ENCODE measurements around the gene SLC49A4.

Gene SLC49A4

DNA sequence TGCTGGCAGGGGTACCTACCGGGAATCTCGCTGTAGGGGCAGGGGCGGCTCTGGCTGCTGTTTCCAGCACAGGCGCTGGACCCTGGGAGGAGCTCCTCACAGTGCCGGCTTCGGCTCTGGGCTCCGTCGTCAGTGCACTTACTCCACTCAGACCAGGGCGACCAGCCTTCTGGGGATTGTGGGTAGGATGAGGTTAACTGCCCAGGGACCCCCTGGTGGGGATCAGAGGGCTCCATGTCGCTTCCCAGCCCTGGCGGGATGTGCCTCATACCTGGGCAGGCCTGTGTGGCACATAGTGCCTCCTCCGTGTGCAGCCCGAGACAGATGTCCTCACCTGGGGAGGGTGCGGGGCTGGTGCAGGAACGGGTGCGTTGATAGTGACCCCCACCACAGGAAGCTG, 117.0 kb downstream of the SLC49A4 start:
- no peak for DNase-seq

DNA sequence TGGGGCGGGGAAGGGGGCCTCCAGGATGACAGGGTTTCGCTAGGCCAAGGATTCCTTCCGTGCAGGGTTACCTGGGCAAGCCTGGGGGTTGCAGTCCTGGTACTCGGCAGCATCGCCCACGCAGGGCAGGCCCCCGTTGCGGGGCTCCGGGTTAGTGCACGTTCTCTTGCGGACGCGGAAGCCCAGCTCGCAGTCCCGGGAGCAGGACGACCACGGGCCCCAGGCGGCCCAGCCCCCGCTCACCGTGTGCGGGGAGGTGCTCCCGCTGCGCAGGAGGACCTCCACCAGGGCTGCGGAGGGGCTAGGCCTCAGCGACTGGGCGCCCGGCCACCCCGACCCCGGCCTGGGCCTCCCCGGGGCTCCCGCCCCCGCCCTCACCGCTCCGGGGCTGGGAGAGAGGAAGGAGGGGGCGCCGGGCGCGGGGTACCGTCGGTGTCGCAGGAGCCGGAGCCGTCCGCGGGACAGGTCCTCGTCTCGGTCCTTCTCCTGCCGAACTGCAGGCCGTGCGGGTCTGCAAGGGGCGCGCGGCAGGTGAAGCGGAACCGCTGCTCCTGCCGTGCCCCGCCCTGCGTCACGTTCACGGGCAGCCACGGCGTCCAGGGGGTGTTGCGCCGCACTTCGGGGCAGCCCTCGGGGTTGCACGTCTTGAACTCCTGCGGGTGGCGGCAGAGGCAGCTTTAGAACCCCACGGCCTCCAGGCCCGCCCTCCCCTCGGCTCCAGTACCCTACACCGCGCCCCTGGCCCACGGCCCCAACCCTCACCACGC, 118.1 kb downstream of the SLC49A4 start:
- DNase-seq, result no peak

DNA sequence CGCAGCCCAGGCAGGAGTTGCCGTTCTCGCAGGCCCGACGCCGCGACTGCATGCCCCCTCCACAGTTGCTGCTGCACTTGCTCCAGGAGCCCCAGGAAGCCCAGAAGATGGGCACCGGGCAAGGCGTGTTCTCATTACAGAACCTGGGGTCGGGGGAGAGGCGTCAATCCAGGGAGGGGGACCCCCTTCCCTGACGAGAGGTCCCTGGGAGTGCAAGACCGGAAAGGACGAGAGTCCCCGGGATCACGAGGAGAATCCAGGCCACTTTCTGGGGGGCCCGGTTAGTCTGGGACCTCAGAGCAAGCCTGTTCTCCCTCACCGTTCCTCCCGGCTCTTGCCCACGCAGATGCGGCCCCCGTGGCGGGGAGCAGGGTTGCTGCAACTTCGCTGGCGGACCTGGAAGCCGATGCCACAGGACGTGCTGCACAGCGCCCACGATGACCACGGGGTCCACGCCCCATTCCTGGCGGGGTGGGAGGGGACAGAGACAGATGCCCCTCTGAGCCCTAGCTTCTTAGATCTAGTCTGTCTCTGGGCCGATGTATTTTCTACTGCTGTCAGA, 118.8 kb downstream of the SLC49A4 start:
- no peak for DNase-seq

DNA sequence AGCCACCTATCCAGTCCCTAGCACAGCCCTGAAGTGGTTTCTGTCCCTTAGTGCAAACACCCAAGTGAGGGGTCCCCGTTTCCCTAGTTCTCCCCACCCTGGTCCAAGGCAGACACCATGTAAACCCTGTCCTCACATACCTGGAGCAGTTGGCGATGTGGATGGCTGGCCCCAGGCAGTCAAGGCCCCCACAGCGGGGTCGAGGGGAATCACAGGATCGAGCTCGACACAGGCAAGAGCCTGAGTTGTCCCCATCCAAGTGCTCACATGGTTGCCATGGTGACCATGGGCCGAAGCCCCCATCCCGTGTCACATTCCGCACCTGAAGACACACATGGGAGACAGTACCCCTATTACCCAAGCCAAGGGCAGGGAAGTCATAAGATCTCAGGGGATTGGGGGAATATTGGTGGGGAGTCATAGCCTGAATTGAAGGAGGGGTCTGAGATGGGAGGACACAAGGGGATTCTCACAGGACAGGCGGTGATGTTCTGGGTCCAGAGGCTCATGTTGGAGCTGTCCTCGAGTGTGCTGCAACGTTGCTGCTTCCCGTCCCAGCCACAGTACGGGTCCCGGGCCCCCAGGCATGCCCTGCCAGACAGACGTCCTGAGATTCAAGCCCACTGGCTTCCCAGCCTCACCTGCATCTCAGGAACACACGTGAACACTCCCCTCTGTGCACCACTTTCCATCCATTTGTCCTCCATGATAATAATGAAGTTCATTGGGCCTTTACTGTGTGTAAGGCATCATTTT, 120.6 kb downstream of the SLC49A4 start:
- DNase-seq, result no peak

DNA sequence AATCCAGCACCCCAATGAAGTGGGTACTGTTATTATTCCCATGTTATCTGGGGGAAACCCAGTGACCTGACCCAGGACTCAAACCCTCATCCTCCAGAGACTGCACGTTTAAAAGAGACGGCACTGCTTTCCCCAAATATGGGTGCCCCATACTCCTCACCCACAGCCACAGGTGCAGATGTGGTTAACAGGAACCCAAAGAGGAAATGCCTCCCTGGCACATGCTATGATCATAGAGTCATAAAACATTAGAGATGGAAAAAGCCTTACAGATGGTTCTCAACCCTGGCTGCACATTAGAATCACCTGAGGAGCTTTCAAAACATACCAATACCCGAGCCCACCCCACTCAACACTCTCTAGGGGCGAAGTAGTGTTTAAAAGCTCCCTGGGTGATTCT, 121.2 kb downstream of the SLC49A4 start:
- no peak for DNase-seq

DNA sequence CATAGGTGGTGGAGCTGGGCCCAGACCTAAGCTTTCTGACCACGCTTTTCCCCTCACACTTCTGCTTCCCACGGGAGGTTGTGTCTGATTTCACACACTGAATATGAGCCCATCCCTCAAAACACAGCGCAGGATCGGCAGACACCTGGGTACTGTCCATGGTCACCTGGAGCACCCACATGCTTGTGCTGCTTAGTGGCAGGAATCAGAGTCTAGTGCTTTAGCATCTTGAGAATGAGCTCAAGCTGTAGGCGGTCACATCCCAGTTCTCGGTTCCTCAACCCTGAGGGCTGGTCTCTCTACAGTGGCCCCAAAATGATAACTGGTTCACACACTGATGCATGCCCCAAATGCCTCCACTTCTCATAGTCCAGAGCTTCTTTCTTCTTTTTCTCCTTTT, 121.7 kb downstream of the SLC49A4 start:
- DNase-seq, result no peak

DNA sequence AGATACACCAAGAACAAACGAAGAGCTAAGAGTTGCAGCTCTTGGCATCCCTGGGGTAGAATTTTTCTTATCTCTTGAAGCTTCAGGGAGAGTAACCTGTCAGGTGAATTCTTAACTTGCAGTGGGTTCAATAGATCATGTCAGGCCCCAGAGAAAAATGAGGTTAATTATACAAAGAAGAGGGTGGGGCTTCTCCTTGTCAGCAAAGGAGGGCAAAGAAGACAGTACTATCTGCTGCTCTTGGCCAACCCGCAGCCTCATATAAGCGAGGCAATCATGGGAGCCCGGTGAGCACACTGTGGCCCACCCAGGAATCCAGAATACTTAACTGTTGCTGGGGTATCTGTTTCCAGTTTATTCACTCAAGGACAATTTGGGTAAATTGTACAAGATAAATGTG, 122.5 kb downstream of the SLC49A4 start:
- no peak for DNase-seq

DNA sequence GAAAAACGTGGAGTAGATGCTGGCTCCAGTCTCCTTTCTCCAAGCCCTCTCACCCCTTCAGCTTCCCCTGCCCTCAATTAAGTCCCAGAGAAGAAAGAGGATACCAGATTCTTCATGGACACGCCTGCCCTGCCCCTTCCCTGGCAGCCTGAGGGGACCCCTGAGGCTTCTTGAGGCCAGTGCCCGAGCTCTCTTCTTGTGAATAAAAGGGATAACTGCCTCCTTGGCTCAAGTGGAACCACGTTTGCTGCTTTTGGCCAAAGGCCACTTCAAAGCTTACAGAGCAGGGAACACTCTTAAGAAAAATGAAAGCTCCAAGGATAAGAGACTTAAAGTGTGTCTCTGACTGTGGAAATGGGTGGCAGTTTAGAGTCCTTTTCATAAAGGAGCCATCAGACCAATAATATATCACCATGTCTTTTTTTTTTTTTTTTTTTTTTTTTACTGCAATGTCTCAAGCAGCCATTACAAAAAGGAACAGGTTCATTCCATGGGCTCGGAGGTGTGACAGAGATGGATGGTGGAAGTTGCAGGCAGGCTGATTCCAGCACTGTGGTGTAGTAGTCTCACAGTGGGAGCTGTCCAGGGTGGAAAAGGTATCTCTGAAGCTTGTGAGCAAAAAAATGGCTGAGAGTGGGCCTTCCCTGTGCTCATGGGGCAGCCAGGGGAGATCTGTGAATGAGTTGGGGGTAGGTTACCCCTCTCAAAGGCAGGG, 123.9 kb downstream of the SLC49A4 start:
- DNase-seq, result no peak

DNA sequence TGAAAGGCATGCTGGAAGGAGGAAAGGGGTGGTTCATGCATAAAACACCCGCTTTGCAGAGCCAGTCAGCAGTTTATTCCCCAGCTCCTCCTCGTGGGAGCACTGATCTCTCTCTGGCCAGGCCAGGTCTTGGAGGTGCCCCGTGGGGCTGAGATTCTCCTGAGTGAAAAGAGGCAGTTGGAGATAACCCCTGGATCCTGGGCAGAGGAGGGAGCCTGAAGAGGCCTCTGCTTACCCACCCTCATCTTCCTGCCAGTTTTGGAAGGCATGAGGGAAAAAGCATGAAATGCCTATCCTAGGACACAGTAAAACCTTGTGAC, 124.4 kb downstream of the SLC49A4 start:
- no peak for DNase-seq

DNA sequence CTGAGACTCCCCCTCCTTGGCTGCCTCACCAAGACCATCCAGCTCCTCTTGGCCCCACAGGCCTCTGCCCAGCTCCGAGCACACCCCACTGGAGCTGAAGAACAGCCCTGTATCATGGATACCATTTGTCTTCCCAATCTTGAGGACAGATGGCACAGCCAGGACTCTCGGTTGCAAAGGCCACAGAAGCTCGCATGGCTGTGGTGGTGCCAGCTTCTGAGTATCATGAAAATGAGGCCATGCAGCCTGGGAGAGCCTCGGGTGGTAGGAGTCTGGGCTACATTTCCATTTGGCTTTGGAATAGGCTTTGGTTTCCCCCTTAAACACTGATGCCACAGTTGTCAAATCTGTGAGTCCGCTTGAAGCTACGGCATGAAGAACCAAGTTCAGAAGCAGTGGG, 126.1 kb downstream of the SLC49A4 start:
- DNase-seq, result no peak

DNA sequence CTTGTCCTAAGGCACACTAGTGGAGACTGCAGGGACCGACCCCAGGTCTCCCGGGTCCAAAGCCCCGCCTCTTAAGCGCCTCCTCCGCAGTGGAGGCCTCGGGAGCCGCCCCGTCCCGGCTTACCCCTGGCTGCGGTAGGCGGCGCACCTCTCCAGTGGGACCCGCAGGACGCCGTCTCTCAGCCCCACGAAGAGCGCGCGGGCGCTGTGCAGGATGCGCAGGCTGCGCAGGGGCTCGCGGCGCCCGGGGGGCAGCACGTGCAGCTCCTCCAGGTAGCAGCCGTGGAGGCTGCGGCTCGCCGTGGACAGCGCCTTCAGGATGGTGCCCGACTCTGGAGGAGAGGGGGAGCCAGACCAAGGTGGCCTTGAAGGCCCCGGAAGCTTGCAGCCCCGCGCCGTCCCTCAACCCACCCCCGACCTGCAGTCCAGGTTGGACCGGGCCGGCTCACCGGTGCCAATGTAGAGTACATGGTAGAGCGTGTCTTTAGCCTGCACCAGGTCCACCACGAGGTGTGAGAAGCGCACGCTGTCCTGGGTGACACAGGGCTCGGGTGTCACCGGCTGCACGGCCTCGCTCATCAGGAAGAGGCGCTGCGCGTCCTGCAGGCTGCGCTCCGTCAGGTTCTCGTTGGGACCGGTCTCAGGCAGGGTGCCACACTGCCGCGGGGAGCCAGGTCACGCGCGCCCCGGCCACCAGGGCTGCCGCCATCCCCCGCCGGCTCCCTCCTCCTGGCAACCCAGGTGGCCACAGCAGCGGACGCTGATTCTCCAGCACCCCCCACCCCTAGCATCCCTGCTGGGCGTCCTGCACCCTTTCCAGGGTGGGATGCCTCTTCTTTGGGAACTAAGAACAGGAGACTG, 127.2 kb downstream of the SLC49A4 start:
- no peak for DNase-seq

DNA sequence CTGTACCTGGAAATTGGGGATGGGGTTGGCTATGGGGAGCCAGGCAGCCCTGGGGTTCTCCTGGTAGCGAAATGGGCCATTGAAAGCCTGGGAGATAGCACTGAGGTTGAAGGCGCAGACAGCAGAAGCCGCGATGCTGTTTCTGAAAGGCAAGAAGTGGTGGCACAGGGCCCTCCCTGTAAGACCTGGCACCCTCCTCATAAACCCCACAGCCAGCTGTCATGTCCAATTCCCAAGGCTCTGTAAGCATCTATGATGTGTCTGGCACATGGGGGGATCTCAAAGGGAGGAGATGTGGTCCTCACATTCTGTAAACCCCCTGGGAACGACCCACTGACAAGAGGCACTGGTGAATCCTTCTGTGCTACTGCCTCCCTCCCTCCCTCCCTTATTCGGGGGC, 128.7 kb downstream of the SLC49A4 start:
- DNase-seq, result peak; percentile 33 to 60

DNA sequence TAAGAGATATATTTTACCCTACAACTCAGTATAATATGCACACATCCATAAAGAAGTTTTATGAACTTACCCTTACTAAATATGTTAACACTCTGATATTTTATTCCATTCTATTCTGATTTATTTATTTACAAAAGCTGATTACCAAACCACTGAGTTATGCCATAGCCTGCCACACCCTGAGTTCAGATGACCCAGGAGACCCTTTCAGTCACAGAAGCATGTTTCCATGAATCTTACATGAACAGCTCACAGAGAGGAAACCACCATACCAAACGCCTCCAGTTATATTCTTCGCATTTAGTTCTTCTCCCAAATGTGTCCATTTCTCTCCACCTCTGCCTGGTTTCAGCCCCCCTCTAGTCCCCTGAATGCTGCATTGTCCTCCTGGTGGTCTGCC, 129.2 kb downstream of the SLC49A4 start:
- DNase-seq, result no peak

DNA sequence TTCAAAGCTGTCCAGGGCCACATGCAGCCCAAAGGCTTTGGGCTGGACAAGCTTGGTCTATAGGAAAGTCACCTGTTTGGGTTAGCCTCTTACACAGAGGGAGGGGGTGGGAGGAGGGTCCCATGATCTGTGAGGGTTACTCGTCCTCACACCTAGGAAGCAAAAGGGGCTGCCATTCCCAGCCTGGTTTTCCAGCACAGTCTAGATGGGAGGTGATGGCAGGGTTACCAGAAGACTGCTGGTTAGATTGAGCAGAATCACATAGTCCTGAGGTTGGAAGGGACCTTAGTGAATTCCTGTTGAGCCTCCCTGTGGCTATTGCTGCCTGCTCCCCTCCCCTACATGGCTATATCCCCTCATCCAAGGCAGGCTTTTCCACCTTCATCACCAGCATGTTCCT, 130.9 kb downstream of the SLC49A4 start:
- no peak for DNase-seq

DNA sequence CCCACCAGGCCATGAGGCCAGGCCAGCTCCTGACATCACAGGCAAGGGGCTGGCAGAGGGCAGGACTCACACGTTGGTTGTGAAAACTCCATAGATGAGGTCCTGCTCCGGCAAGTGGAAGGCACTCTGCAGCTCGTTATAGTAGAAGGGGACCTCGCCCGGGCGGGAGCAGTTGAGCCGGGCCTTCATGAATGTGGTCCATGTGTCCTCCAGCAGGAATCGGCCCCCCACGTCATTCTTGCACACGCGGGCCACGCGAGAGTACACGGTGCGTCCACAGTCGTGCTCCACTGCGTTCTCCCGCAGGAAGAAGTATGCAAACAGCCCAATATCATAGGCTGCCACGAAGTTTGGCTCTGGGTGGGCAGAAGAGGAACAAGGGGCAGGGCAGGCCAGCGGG, 131.5 kb downstream of the SLC49A4 start:
- no peak for DNase-seq

DNA sequence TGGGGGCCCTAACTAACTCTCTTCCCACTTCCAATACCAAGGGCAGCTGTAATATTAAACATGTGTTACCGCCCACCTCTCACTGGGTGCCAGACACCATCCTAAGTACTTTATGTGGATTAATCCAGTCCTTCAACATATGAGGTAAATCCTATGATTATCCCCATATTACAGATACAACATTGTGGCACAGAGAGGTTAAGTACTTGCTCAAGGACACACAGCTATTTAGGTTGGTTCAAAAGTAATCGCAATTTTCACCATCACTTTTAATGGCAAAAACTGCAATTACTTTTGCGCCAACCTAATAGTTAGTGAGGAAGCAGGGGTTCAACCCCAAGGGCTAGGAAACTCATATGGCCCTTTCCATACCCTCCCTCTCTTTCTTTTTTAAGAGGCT, 131.9 kb downstream of the SLC49A4 start:
- peak in 1 of 2 experiments; percentile 13 for DNase-seq

DNA sequence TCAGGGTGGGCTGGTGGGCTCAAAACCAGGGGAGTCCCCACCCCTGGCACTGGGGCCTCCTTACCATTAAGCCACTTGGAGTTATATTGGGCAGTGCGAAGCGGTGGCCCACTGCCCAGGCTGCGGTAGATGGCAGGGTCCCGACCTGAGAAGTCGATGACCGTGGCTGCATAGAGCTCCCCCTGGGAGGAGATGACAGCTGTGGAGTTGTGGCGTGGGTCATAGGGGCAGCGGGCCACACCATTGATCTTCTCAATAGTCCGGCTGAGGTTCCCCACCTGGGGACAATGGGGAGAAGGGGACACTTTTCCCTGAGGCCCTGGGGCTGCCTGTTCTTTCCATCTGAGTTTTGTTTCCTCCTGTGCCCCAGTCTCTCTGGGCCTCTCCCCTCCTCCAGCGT, 132.9 kb downstream of the SLC49A4 start:
- DNase-seq, result no peak

DNA sequence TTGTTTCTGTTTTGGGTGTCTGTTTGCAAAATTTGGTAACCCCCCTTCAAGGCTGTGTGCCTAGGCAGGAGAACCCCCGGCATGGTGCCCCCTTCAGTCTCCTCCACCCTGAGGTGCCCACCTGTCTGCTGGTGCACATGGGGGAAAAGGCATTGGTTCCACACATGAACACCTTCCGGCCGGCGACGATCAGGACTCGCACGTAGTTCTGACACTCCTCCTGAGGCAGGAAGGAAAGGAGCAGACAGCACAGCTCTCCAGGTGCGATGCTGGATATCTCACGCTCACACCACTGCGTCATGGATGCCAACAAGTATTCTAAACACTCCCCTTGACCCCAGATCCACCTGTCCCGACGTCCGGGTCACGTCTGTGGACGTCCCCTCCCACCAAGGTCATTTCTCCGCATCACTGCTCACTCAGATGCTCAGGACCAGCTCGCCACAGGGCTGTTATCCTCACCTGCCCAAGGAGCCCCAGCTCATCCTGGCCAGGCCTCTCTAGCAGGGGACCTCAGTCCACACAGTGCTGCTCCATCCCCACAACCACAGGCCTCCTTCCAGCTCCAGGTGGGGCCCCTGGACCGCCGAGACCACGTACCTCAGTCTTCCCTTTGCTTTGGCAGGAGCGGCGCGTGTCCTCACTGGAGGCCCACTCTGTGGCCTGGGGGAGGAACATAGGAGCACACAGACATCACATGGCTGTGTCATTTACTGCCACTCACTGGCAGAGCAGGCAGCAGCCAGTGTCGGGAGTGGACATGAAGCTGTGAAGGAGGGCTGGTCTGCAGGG, 133.7 kb downstream of the SLC49A4 start:
- no peak for DNase-seq

DNA sequence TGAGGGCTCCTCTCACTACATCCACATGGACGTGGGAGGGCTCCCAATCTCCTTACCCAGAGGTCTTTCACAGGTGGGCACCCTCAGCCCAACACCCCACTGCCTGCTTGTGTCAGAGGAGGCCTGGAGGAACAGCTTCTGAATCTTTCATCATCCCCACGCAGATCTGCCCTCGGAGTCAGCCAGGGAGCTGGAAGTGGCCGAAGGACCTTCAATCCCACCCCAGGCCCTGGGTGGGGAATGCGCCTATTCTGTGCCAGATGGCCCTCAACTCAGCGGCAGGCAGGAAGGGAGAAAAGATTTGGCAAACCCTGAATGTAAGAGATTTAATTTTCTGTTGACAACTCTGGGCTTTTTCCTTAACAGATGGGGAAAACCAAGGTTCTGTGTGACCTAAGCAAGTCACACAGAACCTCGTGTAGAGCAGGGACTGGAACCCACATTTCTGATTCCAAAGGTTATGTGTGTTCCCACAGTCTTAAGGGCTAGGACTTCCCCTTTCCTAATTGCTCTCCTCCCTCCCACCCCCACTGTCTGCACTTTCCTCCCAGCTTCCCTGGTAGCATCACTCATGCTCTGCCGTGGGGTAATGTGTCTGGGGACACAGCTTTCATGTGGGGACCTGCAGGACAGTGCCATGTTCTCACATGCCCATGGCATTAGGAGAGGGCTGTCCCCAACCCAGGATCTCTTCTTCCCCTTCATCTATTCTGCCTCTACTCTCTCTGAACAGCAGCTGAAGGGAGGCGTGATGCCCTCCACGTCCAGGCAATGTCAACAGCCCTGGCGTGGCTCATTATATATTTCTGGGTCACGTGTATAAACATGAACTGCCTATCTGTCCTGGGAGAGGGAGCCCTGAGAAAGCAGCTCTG, 134.6 kb downstream of the SLC49A4 start:
- DNase-seq, result peak in 1 of 2 experiments; percentile 29

DNA sequence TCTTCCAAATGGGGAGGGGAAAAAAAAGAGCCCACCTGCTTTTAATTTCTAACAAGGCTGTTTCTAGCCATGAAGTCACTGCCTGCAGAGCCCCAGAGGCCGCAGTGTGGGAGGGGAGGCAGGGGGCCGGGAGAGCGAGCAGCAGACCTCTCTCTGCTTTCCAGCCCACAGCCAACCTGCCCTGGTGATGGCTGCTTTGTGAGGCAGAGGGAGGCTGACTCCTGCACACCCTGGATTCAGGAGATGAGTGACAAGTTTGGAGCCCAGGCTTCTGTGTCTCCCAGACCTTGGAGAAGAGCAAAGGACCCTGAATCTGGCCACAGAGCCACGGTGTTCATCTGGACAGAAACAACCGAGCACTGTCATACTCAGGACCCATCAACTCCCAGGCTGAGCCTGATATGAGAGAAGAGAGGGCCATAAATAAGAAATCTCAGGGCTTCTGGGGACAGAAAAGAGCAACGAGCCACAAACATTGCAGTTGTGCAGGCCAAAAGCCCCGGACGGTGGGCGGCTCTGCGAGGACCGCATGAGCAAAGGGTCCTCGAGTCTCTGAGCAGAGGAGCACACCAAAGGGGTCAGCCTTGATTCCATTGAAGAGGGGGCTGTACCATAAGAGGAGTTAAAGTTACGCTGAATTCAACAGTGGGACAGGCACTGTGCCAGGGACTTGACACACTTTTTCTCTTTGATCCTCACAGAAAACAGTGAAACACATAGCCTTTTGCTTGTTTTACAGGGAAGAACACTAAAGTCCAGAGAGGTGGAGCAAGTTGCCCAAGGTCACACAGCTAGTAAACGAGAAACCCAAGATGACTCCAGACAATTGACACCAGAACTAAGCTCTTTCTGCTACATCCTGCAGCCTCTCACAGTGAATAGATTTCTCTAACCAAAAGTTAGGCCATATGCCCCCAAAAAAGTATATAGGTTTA, 135.5 kb downstream of the SLC49A4 start:
- DNase-seq, result no peak
